22Rv1 (cell line): Measurements from ENCODE around the gene CLSTN2.

Experiments
- CTCF ChIP-seq: fragments of 450-650 bp; IDR thresholded peaks from 2 replicates; pipeline ENCODE4 v1.5.1; 2017; ENCODE audit warnings: mild to moderate bottlenecking
- ZFX ChIP-seq: fragments of 450-650 bp; IDR thresholded peaks from 2 replicates; pipeline ENCODE4 v1.6.1; 2017; ENCODE audit warnings: antibody characterized with exemption, borderline replicate concordance

- TF ChIP-seq CTCF (no peak), ZFX (no peak)
These were observed 73.2 kb downstream of the CLSTN2 start for GRCh38 chr3:140007911-140008869.
